ENCODE data around the gene ZNF586.
A peak's percentile ranks its signal among the peaks of the same experiment; 100 is the strongest.
"Not testable (repeated sequence)": the region's sequence is repeated elsewhere in the genome, so short reads cannot be mapped to it uniquely, and the experiment has no call there.

ZNF586 gene

GRCh38 chr19:57800696-57801095, 31.2 kb downstream of the ZNF586 start:
- no peak for DNase-seq

GRCh38 chr19:57802269-57802668, 32.8 kb downstream of the ZNF586 start:
- DNase-seq, result no peak

- no peak for DNase-seq
Measured at GRCh38 chr19:57803265-57803593, 33.8 kb downstream of the ZNF586 start.

- no peak for DNase-seq
Measured at GRCh38 chr19:57803594-57804325, 34.3 kb downstream of the ZNF586 start.

GRCh38 chr19:57807541-57807940, 38.1 kb downstream of the ZNF586 start:
- no peak for DNase-seq

GRCh38 chr19:57810410-57811295, 41.2 kb downstream of the ZNF586 start:
- DNase-seq, result not testable (repeated sequence)

- DNase-seq, result no peak
Measured at GRCh38 chr19:57812226-57812625, 42.8 kb downstream of the ZNF586 start.

GRCh38 chr19:57812975-57813820, 43.7 kb downstream of the ZNF586 start:
- not testable (repeated sequence) for DNase-seq

GRCh38 chr19:57813919-57814504, 44.5 kb downstream of the ZNF586 start:
- no peak for DNase-seq

GRCh38 chr19:57814505-57815246, 45.2 kb downstream of the ZNF586 start, which contains the start of gene ZNF552:
TSS of gene ZNF552 (minus strand) at chr19:57814913. CDS start at chr19:57814743, 170 bp downstream.
- peak; percentile 88 for DNase-seq

GRCh38 chr19:57815247-57816075, 46.0 kb downstream of the ZNF586 start:
- DNase-seq, result no peak

- DNase-seq, result no peak
Measured at GRCh38 chr19:57816652-57817051, 47.2 kb downstream of the ZNF586 start.

- DNase-seq, result no peak
Measured at GRCh38 chr19:57817976-57818375, 48.5 kb downstream of the ZNF586 start.

- DNase-seq, result no peak
Measured at GRCh38 chr19:57818378-57818777, 48.9 kb downstream of the ZNF586 start.

GRCh38 chr19:57819475-57820148, 50.1 kb downstream of the ZNF586 start:
- peak; percentile 79 for DNase-seq

- DNase-seq, result no peak
Measured at GRCh38 chr19:57820599-57820998, 51.1 kb downstream of the ZNF586 start.

GRCh38 chr19:57821095-57821494, 51.6 kb downstream of the ZNF586 start:
- DNase-seq, result not testable (repeated sequence)

GRCh38 chr19:57821501-57821900, 52.0 kb downstream of the ZNF586 start:
- not testable (repeated sequence) for DNase-seq

- not testable (repeated sequence) for DNase-seq
Measured at GRCh38 chr19:57823155-57823554, 53.7 kb downstream of the ZNF586 start.

- not testable (repeated sequence) for DNase-seq
Measured at GRCh38 chr19:57823608-57824007, 54.1 kb downstream of the ZNF586 start.
